ENCODE data around the gene HBS1L.
A peak's percentile ranks its signal among the peaks of the same experiment; 100 is the strongest.

The HBS1L gene

GRCh38 chr6:135022050-135022697, 32.4 kb downstream of the HBS1L start:
- Histone ChIP-seq H3K36me3 (ENCODE audit: control insufficient read depth in 2 of 2, insufficient read depth in 2 of 2, low read length in 2 of 2) (peaks cover 0 to 2% of the 10 kb centered on the region in 2 donors), H3K27me3 (ENCODE audit: control insufficient read depth in 2 of 2, insufficient read depth in 2 of 2, low read length in 2 of 2) (no peaks in the 10 kb centered on the region), H3K4me1 (ENCODE audit: control insufficient read depth in 2 of 2, insufficient read depth in 2 of 2, low read length in 2 of 2) (no peaks in the 10 kb centered on the region), H3K9me3 (ENCODE audit: control insufficient read depth in 2 of 2, low read length in 2 of 2) (no peaks in the 10 kb centered on the region), H3K9ac (ENCODE audit: low read depth in 1 of 2, low read length in 2 of 2) (no peak overlapping the region), H3K27ac (ENCODE audit: low read depth in 2 of 2, low read length in 2 of 2) (no peak overlapping the region), H3K4me3 (ENCODE audit: low read length in 2 of 2) (no peak overlapping the region)

- no peak overlapping the region for H3K4me3 ChIP-seq (ENCODE audit: low read length in 2 of 2)
- no peak overlapping the region for H3K9ac ChIP-seq (ENCODE audit: low read depth in 1 of 2, low read length in 2 of 2)
- H3K4me1 ChIP-seq (ENCODE audit: control insufficient read depth in 2 of 2, insufficient read depth in 2 of 2, low read length in 2 of 2) = no peaks in the 10 kb centered on the region
- no peaks in the 10 kb centered on the region for H3K27me3 ChIP-seq (ENCODE audit: control insufficient read depth in 2 of 2, insufficient read depth in 2 of 2, low read length in 2 of 2)
- peaks cover 0 to 2% of the 10 kb centered on the region in 2 donors for H3K36me3 ChIP-seq (ENCODE audit: control insufficient read depth in 2 of 2, insufficient read depth in 2 of 2, low read length in 2 of 2)
- H3K27ac ChIP-seq (ENCODE audit: low read depth in 2 of 2, low read length in 2 of 2) = no peak overlapping the region
- no peaks in the 10 kb centered on the region for H3K9me3 ChIP-seq (ENCODE audit: control insufficient read depth in 2 of 2, low read length in 2 of 2)
Measured at GRCh38 chr6:135021310-135022049, 33.1 kb downstream of the HBS1L start.

- Histone ChIP-seq H3K9ac (ENCODE audit: low read depth in 1 of 2, low read length in 2 of 2) (no peak overlapping the region), H3K4me1 (ENCODE audit: control insufficient read depth in 2 of 2, insufficient read depth in 2 of 2, low read length in 2 of 2) (no peaks in the 10 kb centered on the region), H3K27me3 (ENCODE audit: control insufficient read depth in 2 of 2, insufficient read depth in 2 of 2, low read length in 2 of 2) (no peaks in the 10 kb centered on the region), H3K9me3 (ENCODE audit: control insufficient read depth in 2 of 2, low read length in 2 of 2) (no peaks in the 10 kb centered on the region), H3K4me3 (ENCODE audit: low read length in 2 of 2) (no peak overlapping the region), H3K36me3 (ENCODE audit: control insufficient read depth in 2 of 2, insufficient read depth in 2 of 2, low read length in 2 of 2) (no peaks in the 10 kb centered on the region), H3K27ac (ENCODE audit: low read depth in 2 of 2, low read length in 2 of 2) (no peak overlapping the region)
Measured at GRCh38 chr6:135018941-135019340, 35.7 kb downstream of the HBS1L start.

- Histone ChIP-seq H3K27me3 (ENCODE audit: control insufficient read depth in 2 of 2, insufficient read depth in 2 of 2, low read length in 2 of 2) (no peaks in the 10 kb centered on the region), H3K27ac (ENCODE audit: low read depth in 2 of 2, low read length in 2 of 2) (no peak overlapping the region)
Measured at GRCh38 chr6:135018052-135018451, 36.6 kb downstream of the HBS1L start.

GRCh38 chr6:135014353-135014832, 40.2 kb downstream of the HBS1L start:
- Histone ChIP-seq H3K27ac (ENCODE audit: low read depth in 2 of 2, low read length in 2 of 2) (peak overlapping the region; percentile 13 to 35), H3K36me3 (ENCODE audit: control insufficient read depth in 2 of 2, insufficient read depth in 2 of 2, low read length in 2 of 2) (no peaks in the 10 kb centered on the region), H3K9me3 (ENCODE audit: control insufficient read depth in 2 of 2, low read length in 2 of 2) (no peaks in the 10 kb centered on the region), H3K9ac (ENCODE audit: low read depth in 1 of 2, low read length in 2 of 2) (no peak overlapping the region), H3K4me1 (ENCODE audit: control insufficient read depth in 2 of 2, insufficient read depth in 2 of 2, low read length in 2 of 2) (no peaks in the 10 kb centered on the region), H3K27me3 (ENCODE audit: control insufficient read depth in 2 of 2, insufficient read depth in 2 of 2, low read length in 2 of 2) (no peaks in the 10 kb centered on the region), H3K4me3 (ENCODE audit: low read length in 2 of 2) (no peak overlapping the region)

More at GRCh38 chr6:135018052-135018451, 36.6 kb downstream of the HBS1L start:
- Histone ChIP-seq H3K9ac (ENCODE audit: low read depth in 1 of 2, low read length in 2 of 2) (no peak overlapping the region), H3K4me1 (ENCODE audit: control insufficient read depth in 2 of 2, insufficient read depth in 2 of 2, low read length in 2 of 2) (no peaks in the 10 kb centered on the region), H3K4me3 (ENCODE audit: low read length in 2 of 2) (no peak overlapping the region), H3K36me3 (ENCODE audit: control insufficient read depth in 2 of 2, insufficient read depth in 2 of 2, low read length in 2 of 2) (no peaks in the 10 kb centered on the region), H3K9me3 (ENCODE audit: control insufficient read depth in 2 of 2, low read length in 2 of 2) (no peaks in the 10 kb centered on the region)

GRCh38 chr6:135013211-135013610, 41.4 kb downstream of the HBS1L start:
- Histone ChIP-seq H3K36me3 (ENCODE audit: control insufficient read depth in 2 of 2, insufficient read depth in 2 of 2, low read length in 2 of 2) (no peaks in the 10 kb centered on the region), H3K27ac (ENCODE audit: low read depth in 2 of 2, low read length in 2 of 2) (no peak overlapping the region), H3K9me3 (ENCODE audit: control insufficient read depth in 2 of 2, low read length in 2 of 2) (no peaks in the 10 kb centered on the region)

GRCh38 chr6:135012764-135013163, 41.9 kb downstream of the HBS1L start:
- Histone ChIP-seq H3K9me3 (ENCODE audit: control insufficient read depth in 2 of 2, low read length in 2 of 2) (no peaks in the 10 kb centered on the region), H3K27ac (ENCODE audit: low read depth in 2 of 2, low read length in 2 of 2) (no peak overlapping the region), H3K4me3 (ENCODE audit: low read length in 2 of 2) (no peak overlapping the region), H3K4me1 (ENCODE audit: control insufficient read depth in 2 of 2, insufficient read depth in 2 of 2, low read length in 2 of 2) (peaks cover 7 to 9% of the 10 kb centered on the region in 2 donors), H3K9ac (ENCODE audit: low read depth in 1 of 2, low read length in 2 of 2) (no peak overlapping the region), H3K36me3 (ENCODE audit: control insufficient read depth in 2 of 2, insufficient read depth in 2 of 2, low read length in 2 of 2) (no peaks in the 10 kb centered on the region), H3K27me3 (ENCODE audit: control insufficient read depth in 2 of 2, insufficient read depth in 2 of 2, low read length in 2 of 2) (no peaks in the 10 kb centered on the region)

More at GRCh38 chr6:135013211-135013610, 41.4 kb downstream of the HBS1L start:
- Histone ChIP-seq H3K27me3 (ENCODE audit: control insufficient read depth in 2 of 2, insufficient read depth in 2 of 2, low read length in 2 of 2) (no peaks in the 10 kb centered on the region), H3K9ac (ENCODE audit: low read depth in 1 of 2, low read length in 2 of 2) (no peak overlapping the region), H3K4me1 (ENCODE audit: control insufficient read depth in 2 of 2, insufficient read depth in 2 of 2, low read length in 2 of 2) (peaks cover 4 to 7% of the 10 kb centered on the region in 2 donors), H3K4me3 (ENCODE audit: low read length in 2 of 2) (no peak overlapping the region)

- H3K4me1 ChIP-seq (ENCODE audit: control insufficient read depth in 2 of 2, insufficient read depth in 2 of 2, low read length in 2 of 2) = peaks cover 7 to 9% of the 10 kb centered on the region in 2 donors
- H3K27ac ChIP-seq (ENCODE audit: low read depth in 2 of 2, low read length in 2 of 2) = no peak overlapping the region
- no peak overlapping the region for H3K9ac ChIP-seq (ENCODE audit: low read depth in 1 of 2, low read length in 2 of 2)
Measured at GRCh38 chr6:135012349-135012748, 42.3 kb downstream of the HBS1L start.

GRCh38 chr6:135008941-135009290, 45.7 kb downstream of the HBS1L start:
- Histone ChIP-seq H3K27me3 (ENCODE audit: control insufficient read depth in 2 of 2, insufficient read depth in 2 of 2, low read length in 2 of 2) (no peaks in the 10 kb centered on the region), H3K9me3 (ENCODE audit: control insufficient read depth in 2 of 2, low read length in 2 of 2) (no peaks in the 10 kb centered on the region), H3K36me3 (ENCODE audit: control insufficient read depth in 2 of 2, insufficient read depth in 2 of 2, low read length in 2 of 2) (no peaks in the 10 kb centered on the region), H3K4me3 (ENCODE audit: low read length in 2 of 2) (no peak overlapping the region), H3K9ac (ENCODE audit: low read depth in 1 of 2, low read length in 2 of 2) (no peak overlapping the region), H3K4me1 (ENCODE audit: control insufficient read depth in 2 of 2, insufficient read depth in 2 of 2, low read length in 2 of 2) (peaks cover 7 to 14% of the 10 kb centered on the region in 2 donors), H3K27ac (ENCODE audit: low read depth in 2 of 2, low read length in 2 of 2) (peak overlapping the region; percentile 43 to 52)

More at GRCh38 chr6:135012349-135012748, 42.3 kb downstream of the HBS1L start:
- H3K36me3 ChIP-seq (ENCODE audit: control insufficient read depth in 2 of 2, insufficient read depth in 2 of 2, low read length in 2 of 2) = no peaks in the 10 kb centered on the region
- no peak overlapping the region for H3K4me3 ChIP-seq (ENCODE audit: low read length in 2 of 2)
- H3K9me3 ChIP-seq (ENCODE audit: control insufficient read depth in 2 of 2, low read length in 2 of 2) = no peaks in the 10 kb centered on the region
- H3K27me3 ChIP-seq (ENCODE audit: control insufficient read depth in 2 of 2, insufficient read depth in 2 of 2, low read length in 2 of 2) = no peaks in the 10 kb centered on the region

Data from mucosa of rectum (tissue), 2 donors.